GM18951 (cell line): Measurements from ENCODE around the gene USP30.

Source experiments
- POLR2A ChIP-seq: IDR thresholded peaks from 4 replicates; pipeline ENCODE4 v1.6.1; 2011; ENCODE audit warnings: mild to moderate bottlenecking; ENCODE audit not compliant: insufficient read length, insufficient read depth; ENCODE audit errors: extremely low read depth
- in situ Hi-C: fragments of 300-500 bp; cut with MboI; formaldehyde crosslinking; loops from one replicate; pipeline ENCODE4 v1.12.0; 2022; ENCODE audit warnings: low sequenced_read_pairs, mixed read lengths, inconsistent platforms; ENCODE audit not compliant: unreplicated experiment

The USP30 gene

DNA sequence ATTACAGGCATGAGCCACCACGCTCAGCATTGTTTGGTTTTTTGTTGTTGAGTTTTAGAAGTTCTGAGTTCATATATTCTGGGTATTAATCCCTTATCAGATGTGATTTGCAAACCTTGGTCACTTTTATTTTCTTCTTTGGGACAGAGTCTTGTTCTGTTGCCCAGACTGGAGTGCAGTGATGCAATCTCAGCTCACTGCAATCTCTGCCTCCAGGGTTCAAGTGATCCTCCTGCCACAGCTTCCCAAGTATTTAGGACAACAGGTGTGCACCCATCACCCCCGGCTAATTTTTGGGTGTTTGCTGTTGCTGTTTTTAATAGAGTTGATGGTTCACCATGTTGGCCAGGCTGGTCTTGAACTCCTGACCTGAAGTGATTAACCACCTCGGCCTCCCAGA is 11.8 kb downstream of the USP30 start:
- TF ChIP-seq POLR2A = no peak
- in situ Hi-C loops = loop anchor here (25.0 kb wide), 1 partner anchor 402 kb away; no protein-coding TSS in a partner anchor

DNA sequence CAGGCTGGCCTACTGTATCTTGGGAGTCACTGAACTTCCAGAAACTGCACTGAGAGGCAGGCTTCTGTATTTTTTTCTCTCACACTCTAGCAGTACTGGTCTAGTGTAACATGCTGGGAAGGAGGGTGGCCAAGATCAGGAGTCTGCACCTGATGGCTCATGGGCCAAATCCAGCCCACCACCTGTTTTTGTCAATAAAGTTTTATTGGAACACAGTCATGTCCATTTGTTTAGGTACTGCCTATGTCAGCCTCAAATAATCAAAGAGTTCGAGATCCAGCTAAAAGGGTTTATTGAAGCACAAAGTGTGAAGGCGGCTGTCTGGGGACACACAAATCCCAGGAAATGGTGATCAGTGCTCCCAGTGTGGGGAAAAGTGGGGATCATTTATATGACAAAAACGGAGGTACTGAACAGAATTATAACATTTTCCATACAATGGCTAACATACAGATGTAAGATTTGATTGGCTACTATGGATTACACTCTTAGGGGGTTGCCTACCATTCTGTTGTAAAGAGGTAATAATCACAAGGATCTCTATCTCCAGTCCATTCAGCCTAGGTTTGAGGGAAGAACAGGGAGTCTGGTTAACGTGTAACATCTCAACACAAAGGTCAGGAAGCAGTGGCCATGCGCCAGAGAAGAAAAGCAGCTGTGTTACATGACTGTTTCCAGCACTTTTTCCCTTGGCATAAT is 12.9 kb downstream of the USP30 start:
- TF ChIP-seq POLR2A = no peak
- in situ Hi-C loops = loop anchor here (25.0 kb wide), 1 partner anchor 403 kb away; no protein-coding TSS in a partner anchor

DNA sequence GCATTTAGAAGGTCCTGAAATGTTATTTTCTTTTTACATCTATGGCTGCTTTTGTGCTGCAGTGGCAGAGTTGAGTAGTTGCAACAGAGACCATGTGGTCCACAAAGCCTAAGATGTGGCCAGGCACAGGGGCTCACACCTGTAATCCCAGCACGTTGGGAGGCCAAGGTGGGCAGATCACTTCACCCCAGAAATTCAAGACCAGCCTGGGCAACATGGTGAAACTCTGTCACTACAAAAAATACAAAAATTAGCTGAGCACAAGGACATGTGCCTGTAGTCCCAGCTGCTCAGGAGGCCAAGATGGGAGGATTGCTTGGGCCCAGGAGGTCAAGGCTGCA is 13.4 kb downstream of the USP30 start:
- in situ Hi-C loops = loop anchor here (25.0 kb wide), 1 partner anchor 404 kb away; no protein-coding TSS in a partner anchor
- TF ChIP-seq POLR2A = no peak

GRCh38 chr12:109069307-109070271 is 17.2 kb downstream of the USP30 start:
- in situ Hi-C loops = loop anchor here (25.0 kb wide), 1 partner anchor 407 kb away; no protein-coding TSS in a partner anchor
- no peak for TF ChIP-seq POLR2A

DNA sequence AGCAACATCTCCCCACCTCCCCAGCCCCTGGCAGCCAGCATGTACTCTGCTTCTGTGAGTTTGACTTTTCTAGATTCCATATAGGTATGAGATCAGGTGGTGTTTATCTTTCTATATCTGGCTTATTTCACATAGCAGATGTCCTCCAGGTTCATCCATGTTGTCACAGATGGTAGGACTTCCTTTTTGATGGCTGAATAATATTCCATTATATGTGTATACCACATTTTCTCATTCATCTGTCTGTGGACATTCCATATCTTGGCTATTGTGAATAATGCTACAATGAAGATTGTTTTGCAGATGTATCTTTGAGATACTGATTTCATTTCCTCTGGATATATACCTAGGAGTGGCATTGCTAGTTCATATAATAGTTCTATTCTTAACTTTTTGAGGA is 22.5 kb downstream of the USP30 start:
- in situ Hi-C loops = loop anchor here (25.0 kb wide), 2 partner anchors 413 to 538 kb away; no protein-coding TSS in a partner anchor
- no peak for TF ChIP-seq POLR2A

GRCh38 chr12:109082751-109083150 is 30.4 kb downstream of the USP30 start:
- in situ Hi-C loops = loop anchor here (25.0 kb wide), 1 partner anchor 545 kb away; no protein-coding TSS in a partner anchor

DNA sequence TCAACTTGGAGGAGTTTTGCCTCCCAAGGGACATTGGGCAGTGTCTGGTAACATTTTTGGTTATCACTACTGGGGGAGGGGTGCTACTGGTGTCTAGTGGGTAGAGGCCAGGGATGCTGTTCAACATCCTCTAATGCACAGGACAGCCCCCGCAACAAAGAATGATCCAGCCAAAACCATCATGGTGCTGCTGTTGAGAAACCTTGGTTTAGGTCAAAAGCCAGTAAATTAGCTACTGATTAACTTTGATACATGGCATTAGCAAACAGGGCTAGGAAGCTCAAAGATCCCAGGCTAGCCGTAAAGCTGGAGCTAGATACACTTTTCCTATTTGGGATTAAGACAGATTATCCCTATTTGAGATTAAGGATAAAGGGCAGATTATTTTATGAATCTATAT is 32.0 kb downstream of the USP30 start:
- in situ Hi-C loops = loop anchor here (25.0 kb wide), 1 partner anchor 547 kb away; no protein-coding TSS in a partner anchor
- TF ChIP-seq POLR2A = no peak

More at GRCh38 chr12:109082751-109083150, 30.4 kb downstream of the USP30 start:
- no peak for TF ChIP-seq POLR2A

- in situ Hi-C loops = loop anchor here (25.0 kb wide), 1 partner anchor 548 kb away; no protein-coding TSS in a partner anchor
These were observed 33.2 kb downstream of the USP30 start for GRCh38 chr12:109085590-109085989.

DNA sequence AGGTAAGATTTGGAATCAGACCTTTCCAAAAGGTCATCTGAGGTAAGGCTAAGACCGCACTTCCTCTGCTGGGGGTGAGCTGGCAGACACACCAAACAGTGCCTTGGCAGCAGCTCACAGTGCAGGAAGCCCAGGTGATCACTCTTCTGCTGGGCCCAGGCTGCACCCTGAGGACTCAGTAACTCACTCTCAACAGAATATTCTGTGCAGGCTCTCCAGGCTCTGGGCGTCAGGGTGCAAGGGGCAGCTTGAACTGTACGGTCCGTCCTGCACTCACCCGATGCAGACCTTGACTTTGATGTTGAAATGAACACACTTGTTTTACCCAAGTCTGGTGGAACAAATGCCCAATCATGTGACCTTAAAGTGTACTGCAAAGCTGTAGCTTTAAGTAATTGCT is 34.9 kb downstream of the USP30 start:
- in situ Hi-C loops = loop anchor here (25.0 kb wide), 1 partner anchor 550 kb away; no protein-coding TSS in a partner anchor
- TF ChIP-seq POLR2A = no peak

More at GRCh38 chr12:109085590-109085989, 33.2 kb downstream of the USP30 start:
- no peak for TF ChIP-seq POLR2A

- TF ChIP-seq POLR2A = no peak
- in situ Hi-C loops = loop anchor here (25.0 kb wide), 1 partner anchor 552 kb away; no protein-coding TSS in a partner anchor
These were observed 36.4 kb downstream of the USP30 start for GRCh38 chr12:109088818-109089217.

GRCh38 chr12:109089683-109090082 is 37.3 kb downstream of the USP30 start:
- in situ Hi-C loops = loop anchor here (25.0 kb wide), 1 partner anchor 552 kb away; no protein-coding TSS in a partner anchor
- TF ChIP-seq POLR2A = no peak

DNA sequence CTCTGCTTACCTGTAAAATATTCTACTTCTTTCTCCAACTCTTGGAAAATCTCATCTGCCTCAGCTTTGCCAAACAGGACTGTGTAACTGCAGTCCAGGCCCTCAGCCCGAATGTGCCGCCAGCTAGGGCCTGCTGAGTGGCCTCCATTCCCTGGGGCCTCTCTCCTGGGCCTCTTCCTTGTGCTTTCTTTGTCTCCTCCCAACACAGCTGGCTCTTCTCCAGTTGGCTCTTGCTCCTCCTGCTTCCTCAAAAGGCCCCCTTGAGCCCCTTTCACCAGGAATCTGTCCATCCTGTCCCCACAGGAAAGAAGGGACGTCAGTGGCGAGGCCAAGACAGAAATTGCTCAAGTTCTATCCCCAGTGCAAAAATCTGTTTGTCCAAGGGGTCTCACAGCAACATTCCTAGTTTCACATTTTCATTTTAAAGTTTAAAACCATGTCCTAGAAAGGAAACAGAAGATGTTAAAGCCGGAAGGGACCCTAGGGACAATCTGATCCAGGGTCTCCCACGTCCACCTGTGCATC is 40.2 kb downstream of the USP30 start:
- TF ChIP-seq POLR2A = no peak
- in situ Hi-C loops = loop anchor here (25.0 kb wide), 1 partner anchor 555 kb away; no protein-coding TSS in a partner anchor
